Stomach (tissue), 9 donors: ENCODE data around the gene RNU11. TPM values are rescaled to one million over a fixed set of nuclear protein-coding genes. Genes with fewer than 3 reads are reported as not detected.
"Not testable (repeated sequence)": the region's sequence is repeated elsewhere in the genome, so short reads cannot be mapped to it uniquely, and the experiment has no call there.

Experiments
- DNase-seq, 2 donors: peaks; one replicate each; pipeline versions ENCODE4 v3.0.0 to v3.0.0-alpha.2; 2013 to 2019
- H3K27ac ChIP-seq, 5 donors: fragments of 200-600 bp in 4 of 5; sonication (generic) in 4 of 5; one replicate each; pipeline ENCODE4 v1.5.1; 2013 to 2019; ENCODE audit warnings: mild to moderate bottlenecking in 1 of 5, moderate library complexity in 1 of 5
- H3K27me3 ChIP-seq, 3 donors: fragments of 200-600 bp; sonication (generic); one replicate each; pipeline ENCODE4 v1.5.1; 2017 to 2019; ENCODE audit warnings: mixed run types in 1 of 3
- H3K36me3 ChIP-seq, 4 donors: fragments of 200-600 bp; sonication (generic); 1 replicate in 3 of 4; 2 replicates in 1 of 4; pipeline ENCODE4 v1.5.1; 2016 to 2019
- H3K4me1 ChIP-seq, 4 donors: fragments of 200-600 bp; sonication (generic); one replicate each; pipeline ENCODE4 v1.5.1; 2016 to 2019
- H3K4me3 ChIP-seq, 4 donors: fragments of 200-600 bp; sonication (generic) in 3 of 4; one replicate each; pipeline ENCODE4 v1.5.1; 2016 to 2019; ENCODE audit warnings: mild to moderate bottlenecking in 1 of 4
- H3K9me3 ChIP-seq, 4 donors: fragments of 200-600 bp; sonication (generic); one replicate each; pipeline ENCODE4 v1.5.1; 2016 to 2019
- EP300 ChIP-seq: sonication (generic); formaldehyde crosslinking; IDR thresholded peaks from one replicate; pipeline ENCODE4 v1.6.1; 2017; ENCODE audit warnings: antibody characterized with exemption
- POLR2A ChIP-seq, 4 donors: fragments of 450-650 bp; IDR thresholded peaks; one replicate each; pipeline ENCODE4 v1.6.1; 2016; ENCODE audit warnings: antibody characterized with exemption in 4 of 4, control low read depth in 2 of 4, mild to moderate bottlenecking in 1 of 4, moderate library complexity in 1 of 4
- POLR2AphosphoS5 ChIP-seq, 3 donors: sonication (generic); formaldehyde crosslinking; IDR thresholded peaks; one replicate each; pipeline ENCODE4 v1.6.1; 2016; ENCODE audit warnings: antibody characterized with exemption in 3 of 3
- WGBS, 5 donors: extraction: QIAGEN DNeasy Blood & Tissue Kit in 3 of 5; methylation state at CpG; one replicate each; pipeline versions ENCODE4 v1.1.5 to v1.1.7; 2013 to 2018; 5-methylcytosine and 5-hydroxymethylcytosine counted together
- intact Hi-C: fragments of 100-400 bp; cut with DNase I; formaldehyde crosslinking; loops from one replicate; pipeline ENCODE4 v1.15.1; 2023; ENCODE audit warnings: low total_unique reads
- polyA plus RNA-seq, 3 donors: library from polyadenylated mRNA; stranded (reverse); fragments of 200-250 nt; gene quantifications; one replicate each; pipeline ENCODE4 v1.2.3, GENCODE V29; 2013
- total RNA-seq, 5 donors: library from RNA; depleted of rRNA; stranded (reverse); fragments of >200 nt; gene quantifications; one replicate each; pipeline versions ENCODE4 v1.1.0 to v1.2.3, GENCODE V29; 2014 to 2016
- TF ChIP-seq, protein P1 (sequence below), 7 experiments: fragments of 450-650 bp in 4 of 7; fragments of 200-600 bp in 3 of 7; sonication (generic) in 3 of 7; IDR thresholded peaks; one replicate each; pipeline ENCODE4 v1.5.1; 2016 to 2019; ENCODE audit warnings: antibody characterized with exemption in 7 of 7, control low read depth in 2 of 7, mild to moderate bottlenecking in 1 of 7
- donor health status: healthy with polysubstance abuse.
- donor health status: Bipolar disorder and iron deficiency.
- donor health status: healthy.

The RNU11 gene
- total and polyA plus RNA-seq, 8 donors = not detected

DNA sequence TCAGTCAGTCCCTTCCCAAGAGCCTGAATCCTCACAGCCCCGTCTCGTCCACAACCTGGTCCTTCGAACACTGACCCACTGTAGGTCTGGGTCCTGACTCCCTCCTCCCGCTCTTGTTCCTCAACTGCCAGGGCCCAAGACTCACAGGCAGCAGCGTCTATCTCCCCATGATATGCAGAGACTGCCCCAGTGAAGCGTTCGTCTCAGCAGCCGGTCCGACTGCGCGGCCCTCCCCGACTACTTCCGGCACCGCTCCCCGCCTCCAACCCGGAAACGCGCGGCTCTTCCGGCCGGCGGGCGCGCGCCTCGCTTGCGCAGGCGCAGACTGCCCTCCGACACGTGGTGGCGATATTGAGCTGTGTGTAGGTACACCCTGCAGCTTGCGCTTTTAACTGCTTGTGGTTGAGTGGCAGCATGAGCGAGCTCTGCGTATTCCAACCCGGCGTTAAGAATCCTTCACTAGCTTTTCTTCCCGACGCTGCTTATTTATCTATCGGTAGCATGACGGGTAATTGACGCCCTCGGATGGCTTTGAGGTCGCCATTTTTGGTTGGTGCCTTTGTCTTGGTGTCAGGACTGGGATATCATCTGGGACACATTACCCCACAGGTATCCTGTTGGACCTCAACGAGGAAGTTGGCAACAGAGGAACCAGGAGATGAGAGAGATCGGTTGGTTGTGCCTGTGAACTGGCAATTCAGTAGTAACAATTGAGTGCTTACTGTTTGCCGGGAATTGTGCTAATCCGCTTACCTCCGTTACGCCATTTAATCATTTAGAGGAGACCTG is 5.4 kb upstream of the RNU11 start, which contains the start of gene TAF12:
Gene TAF12, minus strand, starts transcription at position 221 of the 789 bp plus-strand sequence. CDS start 20,986 bp downstream, outside the sequence.
- no peaks in the 10 kb centered on the region for H3K9me3 ChIP-seq
- H3K36me3 ChIP-seq = no peaks in the 10 kb centered on the region
- H3K4me3 ChIP-seq = peak within 1 kb of the TSS; percentile 64 to 80 (median 74)
- peak within 1 kb of the TSS; percentile 88 to 95 (median 93) for H3K27ac ChIP-seq
- peaks cover 19 to 56% (median 46%) of the 10 kb centered on the region in 4 donors for H3K4me1 ChIP-seq
- DNase-seq = peak; percentile 94 to 98
- intact Hi-C loops = no loop called here
- whole genome bisulfite sequencing, 5 donors = 0 to 3% (median 0%) methylated on average over 19 to 49 of the region's 49 CpGs
- TF ChIP-seq EP300 = peak; percentile 41
- peak in 2 of 4 donors; percentile 87 to 95 for TF ChIP-seq POLR2A (IDR thresholded peaks at IDR 0.05)
- TF ChIP-seq, protein P1, sequence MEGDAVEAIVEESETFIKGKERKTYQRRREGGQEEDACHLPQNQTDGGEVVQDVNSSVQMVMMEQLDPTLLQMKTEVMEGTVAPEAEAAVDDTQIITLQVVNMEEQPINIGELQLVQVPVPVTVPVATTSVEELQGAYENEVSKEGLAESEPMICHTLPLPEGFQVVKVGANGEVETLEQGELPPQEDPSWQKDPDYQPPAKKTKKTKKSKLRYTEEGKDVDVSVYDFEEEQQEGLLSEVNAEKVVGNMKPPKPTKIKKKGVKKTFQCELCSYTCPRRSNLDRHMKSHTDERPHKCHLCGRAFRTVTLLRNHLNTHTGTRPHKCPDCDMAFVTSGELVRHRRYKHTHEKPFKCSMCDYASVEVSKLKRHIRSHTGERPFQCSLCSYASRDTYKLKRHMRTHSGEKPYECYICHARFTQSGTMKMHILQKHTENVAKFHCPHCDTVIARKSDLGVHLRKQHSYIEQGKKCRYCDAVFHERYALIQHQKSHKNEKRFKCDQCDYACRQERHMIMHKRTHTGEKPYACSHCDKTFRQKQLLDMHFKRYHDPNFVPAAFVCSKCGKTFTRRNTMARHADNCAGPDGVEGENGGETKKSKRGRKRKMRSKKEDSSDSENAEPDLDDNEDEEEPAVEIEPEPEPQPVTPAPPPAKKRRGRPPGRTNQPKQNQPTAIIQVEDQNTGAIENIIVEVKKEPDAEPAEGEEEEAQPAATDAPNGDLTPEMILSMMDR (IDR thresholded peaks at IDR 0.05) = peak in 4 of 7 experiments; percentile 14 to 40 (median 23)
- TF ChIP-seq POLR2AphosphoS5 (IDR thresholded peaks at IDR 0.05) = peak; percentile 96 to 99 (median 97)
- H3K27me3 ChIP-seq = no peaks in the 10 kb centered on the region

DNA sequence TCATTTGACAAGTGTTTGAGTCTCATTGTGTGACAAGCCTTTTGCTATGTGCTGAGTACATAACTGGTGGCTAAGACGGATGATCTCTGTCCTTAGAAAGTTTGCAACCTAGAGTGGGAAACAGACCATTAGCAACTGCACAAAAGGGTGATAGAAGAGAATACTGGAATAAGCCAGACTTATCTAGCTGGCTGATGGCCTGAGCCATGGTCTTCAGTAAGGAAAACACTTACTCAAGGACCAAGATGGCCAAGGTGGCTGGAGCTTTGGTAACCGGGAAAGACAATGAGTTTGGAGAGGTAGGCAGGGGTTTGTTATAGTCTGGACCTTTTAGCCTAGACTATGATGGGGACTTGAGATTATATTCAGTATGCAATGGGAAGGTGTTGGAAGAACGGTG is 3.9 kb upstream of the RNU11 start:
- TF ChIP-seq POLR2AphosphoS5 (IDR thresholded peaks at IDR 0.05) (no peak), EP300 (no peak), POLR2A (IDR thresholded peaks at IDR 0.05) (no peak)
- TF ChIP-seq, protein P1 (IDR thresholded peaks at IDR 0.05) = no peak
- no peaks in the 10 kb centered on the region for H3K36me3 ChIP-seq
- H3K27me3 ChIP-seq = no peaks in the 10 kb centered on the region
- peak overlapping the region in 2 of 4 donors; percentile 64 to 74 for H3K4me3 ChIP-seq
- peaks cover 24 to 63% (median 52%) of the 10 kb centered on the region in 4 donors for H3K4me1 ChIP-seq
- peak overlapping the region in 3 of 5 donors; percentile 93 to 95 (median 94) for H3K27ac ChIP-seq
- no peak for DNase-seq
- intact Hi-C loops = no loop called here
- 67 to 98% (median 91%) methylated on average over 3 of the region's 3 CpGs for WGBS, 5 donors
- H3K9me3 ChIP-seq = no peaks in the 10 kb centered on the region

DNA sequence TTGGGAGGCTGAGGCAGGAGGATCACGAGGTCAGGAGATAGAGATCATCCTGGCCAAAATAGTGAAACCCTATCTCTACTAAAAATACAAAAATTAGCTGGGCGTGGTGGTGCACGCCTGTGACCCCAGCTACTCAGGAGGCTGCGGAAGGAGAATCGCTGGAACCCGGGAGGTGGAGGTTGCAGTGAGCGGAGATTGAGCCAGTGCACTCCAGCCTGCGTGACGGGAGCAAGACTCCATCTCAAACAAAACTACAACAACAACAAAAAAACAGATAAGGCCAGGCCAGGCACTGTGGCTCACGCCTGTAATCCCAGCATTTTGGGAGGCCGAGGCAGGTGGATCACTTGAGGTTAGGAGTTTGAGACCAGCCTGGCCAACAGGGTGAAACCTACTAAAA is 3.0 kb upstream of the RNU11 start:
- H3K4me3 ChIP-seq, H3K27me3 ChIP-seq, DNase-seq, H3K36me3 ChIP-seq, H3K9me3 ChIP-seq, intact Hi-C loops, H3K27ac ChIP-seq: not testable (repeated sequence)
- WGBS, 5 donors = 95 to 97% (median 96%) methylated on average over 11 of the region's 11 CpGs
- peaks cover 24 to 57% (median 49%) of the 10 kb centered on the region in 4 donors for H3K4me1 ChIP-seq

DNA sequence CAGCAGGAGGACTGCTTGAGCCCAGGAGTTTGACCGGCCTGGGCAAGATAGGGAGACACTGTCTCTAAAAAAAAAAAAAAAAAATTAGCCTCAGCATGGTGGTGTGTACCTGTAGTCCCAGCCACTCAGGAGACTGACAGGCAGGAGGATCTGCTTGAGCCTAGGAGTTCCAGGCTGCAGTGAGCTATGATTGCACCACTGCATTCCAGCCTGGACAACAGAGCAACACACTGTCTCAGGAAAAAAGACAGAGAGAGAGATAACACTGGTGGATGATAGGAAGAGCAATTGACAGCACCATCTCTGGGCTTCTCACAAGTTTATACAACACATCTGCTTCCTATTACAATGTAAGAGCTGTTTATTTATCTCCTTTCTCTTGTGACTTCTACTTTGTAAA is 2.4 kb upstream of the RNU11 start:
- WGBS, 5 donors = 69 to 91% (median 83%) methylated on average over 1 of the region's 1 CpG
- H3K9me3 ChIP-seq = no peaks in the 10 kb centered on the region
- H3K36me3 ChIP-seq = no peaks in the 10 kb centered on the region
- peaks cover 24 to 51% (median 43%) of the 10 kb centered on the region in 4 donors for H3K4me1 ChIP-seq
- no peak for DNase-seq
- H3K27me3 ChIP-seq = no peaks in the 10 kb centered on the region
- H3K4me3 ChIP-seq = no peak overlapping the region
- no peak overlapping the region for H3K27ac ChIP-seq
- TF ChIP-seq EP300 = no peak
- intact Hi-C loops = no loop called here

DNA sequence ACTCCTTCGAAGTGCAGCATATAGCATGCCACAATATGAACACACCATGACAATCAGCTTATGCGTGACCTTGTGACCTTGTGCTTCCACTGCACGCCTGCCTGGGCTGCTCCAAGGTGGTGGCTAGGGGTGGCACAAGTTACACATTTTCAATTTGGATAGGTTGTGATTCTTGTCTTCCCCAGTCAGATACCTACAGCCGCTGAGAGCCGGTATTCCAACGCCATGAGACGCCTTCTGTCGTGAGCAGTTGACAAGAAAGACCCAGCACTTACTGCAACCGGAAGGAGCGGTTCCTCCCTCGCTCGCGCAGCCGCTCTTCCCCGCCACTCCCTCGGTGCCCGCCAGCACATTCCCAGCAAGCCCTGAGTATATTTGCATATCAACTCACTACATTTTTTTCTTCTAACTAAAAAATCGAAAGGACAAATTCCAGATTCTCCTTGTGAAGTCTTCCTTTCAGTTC is 359 bp upstream of the RNU11 start:
- TF ChIP-seq EP300 (no peak), POLR2AphosphoS5 (IDR thresholded peaks at IDR 0.05) (peak in 1 of 3 donors; percentile 53)

DNA sequence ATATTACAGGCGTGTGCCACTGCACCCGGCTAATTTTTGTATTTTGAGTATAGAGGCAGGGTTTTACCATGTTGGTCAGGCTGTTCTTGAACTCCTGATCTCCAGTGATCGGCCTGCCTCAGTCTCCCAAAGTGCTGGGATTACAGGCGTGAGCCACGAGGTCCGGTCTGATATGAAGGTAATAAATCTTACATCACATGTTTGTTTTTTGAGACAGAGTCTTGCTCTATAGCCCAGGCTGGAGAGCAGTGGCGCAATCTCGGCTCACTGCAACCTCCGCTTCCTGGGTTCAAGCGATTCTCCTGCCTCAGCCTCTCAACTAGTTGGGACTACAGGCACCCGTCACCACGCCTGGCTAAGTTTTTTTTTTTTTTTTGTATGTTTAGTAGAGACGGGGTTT is 4.7 kb downstream of the RNU11 start:
- peaks cover 5 to 14% (median 9%) of the 10 kb centered on the region in 4 donors for H3K4me1 ChIP-seq
- H3K36me3 ChIP-seq, intact Hi-C loops, H3K27me3 ChIP-seq, H3K9me3 ChIP-seq, DNase-seq, H3K4me3 ChIP-seq, H3K27ac ChIP-seq: not testable (repeated sequence)
- 71 to 81% (median 79%) methylated on average over 13 of the region's 13 CpGs for WGBS, 5 donors

More for the DNA sequence above, 359 bp upstream of the RNU11 start:
- 1 to 2% (median 1%) methylated on average over 18 of the region's 18 CpGs for WGBS, 5 donors
- Histone ChIP-seq H3K9me3 (no peaks in the 10 kb centered on the region), H3K27ac (peak overlapping the region; percentile 89 to 98 (median 91)), H3K36me3 (no peaks in the 10 kb centered on the region), H3K4me3 (peak overlapping the region; percentile 40 to 47 (median 42)), H3K27me3 (no peaks in the 10 kb centered on the region), H3K4me1 (peaks cover 16 to 39% (median 32%) of the 10 kb centered on the region in 4 donors)
- DNase-seq = peak; percentile 91 to 98
- intact Hi-C loops = no loop called here
